ENCODE data around the gene SLC25A53.
A peak's percentile ranks its signal among the peaks of the same experiment; 100 is the strongest.

SLC25A53 gene

DNA sequence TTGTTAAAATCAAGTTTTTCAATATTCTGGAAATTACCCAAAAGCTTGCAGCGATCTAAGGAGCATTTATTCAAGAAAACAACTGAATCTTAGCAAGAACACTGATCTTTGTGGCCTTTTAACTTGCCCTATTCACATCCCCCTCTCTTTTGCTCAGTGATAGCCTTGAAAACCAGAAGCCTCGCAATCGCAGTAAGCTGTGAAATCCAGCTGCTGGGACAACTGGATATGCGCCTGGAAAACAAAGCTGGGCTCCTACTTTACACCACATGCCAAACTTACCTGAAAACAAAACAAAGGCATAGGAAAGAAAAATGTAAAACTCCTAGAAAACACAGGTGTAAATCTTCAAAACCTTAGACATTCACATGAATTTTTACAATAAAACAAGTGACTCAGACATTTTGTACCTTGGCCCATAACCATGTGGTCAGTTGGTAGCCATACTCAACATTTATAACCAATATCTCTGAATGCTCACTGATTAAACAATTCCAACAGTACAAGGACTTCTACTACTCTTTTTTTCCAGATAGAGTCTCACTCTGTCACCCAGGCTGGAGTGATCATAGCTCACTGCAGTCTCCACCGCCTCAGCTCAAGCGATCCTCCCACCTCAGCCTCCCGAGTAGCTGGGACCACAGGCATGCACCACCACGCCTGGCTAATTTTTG is 15.6 kb downstream of the SLC25A53 start:
- H3K4me1 ChIP-seq (ENCODE audit: low read length) = no peaks in the 10 kb centered on the region
- H3K79me2 ChIP-seq (ENCODE audit: low read length) = no peaks in the 10 kb centered on the region
- no peaks in the 10 kb centered on the region for H4K20me1 ChIP-seq (ENCODE audit: insufficient read depth, low read length)
- no peak overlapping the region for H3K9ac ChIP-seq (ENCODE audit: low read length)
- no peaks in the 10 kb centered on the region for H3K9me3 ChIP-seq (ENCODE audit: insufficient read depth, low read length)
- no peak overlapping the region for H3K27ac ChIP-seq (ENCODE audit: low read length)
- no peak overlapping the region for H3K4me3 ChIP-seq (ENCODE audit: low read length)
- no peak overlapping the region for H3K4me2 ChIP-seq (ENCODE audit: low read length)
- H3K36me3 ChIP-seq (replicated peaks; ENCODE audit: low read depth, low read length) = no peaks in the 10 kb centered on the region
- no peaks in the 10 kb centered on the region for H3K27me3 ChIP-seq (ENCODE audit: low read depth, low read length)
- TF ChIP-seq, protein P1, sequence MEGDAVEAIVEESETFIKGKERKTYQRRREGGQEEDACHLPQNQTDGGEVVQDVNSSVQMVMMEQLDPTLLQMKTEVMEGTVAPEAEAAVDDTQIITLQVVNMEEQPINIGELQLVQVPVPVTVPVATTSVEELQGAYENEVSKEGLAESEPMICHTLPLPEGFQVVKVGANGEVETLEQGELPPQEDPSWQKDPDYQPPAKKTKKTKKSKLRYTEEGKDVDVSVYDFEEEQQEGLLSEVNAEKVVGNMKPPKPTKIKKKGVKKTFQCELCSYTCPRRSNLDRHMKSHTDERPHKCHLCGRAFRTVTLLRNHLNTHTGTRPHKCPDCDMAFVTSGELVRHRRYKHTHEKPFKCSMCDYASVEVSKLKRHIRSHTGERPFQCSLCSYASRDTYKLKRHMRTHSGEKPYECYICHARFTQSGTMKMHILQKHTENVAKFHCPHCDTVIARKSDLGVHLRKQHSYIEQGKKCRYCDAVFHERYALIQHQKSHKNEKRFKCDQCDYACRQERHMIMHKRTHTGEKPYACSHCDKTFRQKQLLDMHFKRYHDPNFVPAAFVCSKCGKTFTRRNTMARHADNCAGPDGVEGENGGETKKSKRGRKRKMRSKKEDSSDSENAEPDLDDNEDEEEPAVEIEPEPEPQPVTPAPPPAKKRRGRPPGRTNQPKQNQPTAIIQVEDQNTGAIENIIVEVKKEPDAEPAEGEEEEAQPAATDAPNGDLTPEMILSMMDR (IDR thresholded peaks at IDR 0.05; ENCODE audit: low read depth, low read length) = no peak
- TF ChIP-seq EZH2phosphoT487 (IDR thresholded peaks at IDR 0.05; ENCODE audit: low read depth) = no peak
- H2AFZ ChIP-seq (ENCODE audit: low read depth, low read length) = no peak overlapping the region

DNA sequence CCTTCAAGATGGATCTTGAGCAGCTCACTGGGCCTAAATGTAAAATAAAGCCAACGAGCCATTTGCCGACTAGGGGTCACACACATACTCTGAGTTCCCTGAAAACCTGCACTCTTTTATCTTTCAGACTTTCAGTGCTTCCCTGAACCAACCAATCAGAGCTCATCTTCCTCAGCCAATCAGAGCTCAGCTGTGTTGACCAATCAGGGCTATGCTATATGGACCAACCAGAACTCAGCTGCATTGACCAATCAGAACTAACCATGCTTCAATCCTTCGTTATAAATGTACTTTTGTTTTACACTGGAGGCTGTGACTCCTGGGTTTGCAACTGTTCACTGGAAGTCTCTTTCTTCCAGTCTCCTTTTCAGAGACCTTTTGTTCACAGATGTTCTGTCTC is 19.3 kb downstream of the SLC25A53 start:
- Histone ChIP-seq H3K4me2 (ENCODE audit: low read length) (no peak overlapping the region), H2AFZ (ENCODE audit: low read depth, low read length) (no peak overlapping the region), H3K9me3 (ENCODE audit: insufficient read depth, low read length) (no peaks in the 10 kb centered on the region), H3K9ac (ENCODE audit: low read length) (no peak overlapping the region), H3K36me3 (replicated peaks; ENCODE audit: low read depth, low read length) (no peaks in the 10 kb centered on the region), H4K20me1 (ENCODE audit: insufficient read depth, low read length) (no peaks in the 10 kb centered on the region), H3K79me2 (ENCODE audit: low read length) (no peaks in the 10 kb centered on the region), H3K27ac (ENCODE audit: low read length) (no peak overlapping the region), H3K4me3 (ENCODE audit: low read length) (no peak overlapping the region), H3K4me1 (ENCODE audit: low read length) (peaks cover 3% of the 10 kb centered on the region; the same call in 1 of the 2 replicates), H3K27me3 (ENCODE audit: low read depth, low read length) (no peaks in the 10 kb centered on the region)
- TF ChIP-seq, protein P1 (IDR thresholded peaks at IDR 0.05; ENCODE audit: low read depth, low read length) = no peak
- no peak for TF ChIP-seq EZH2phosphoT487 (IDR thresholded peaks at IDR 0.05; ENCODE audit: low read depth)

DNA sequence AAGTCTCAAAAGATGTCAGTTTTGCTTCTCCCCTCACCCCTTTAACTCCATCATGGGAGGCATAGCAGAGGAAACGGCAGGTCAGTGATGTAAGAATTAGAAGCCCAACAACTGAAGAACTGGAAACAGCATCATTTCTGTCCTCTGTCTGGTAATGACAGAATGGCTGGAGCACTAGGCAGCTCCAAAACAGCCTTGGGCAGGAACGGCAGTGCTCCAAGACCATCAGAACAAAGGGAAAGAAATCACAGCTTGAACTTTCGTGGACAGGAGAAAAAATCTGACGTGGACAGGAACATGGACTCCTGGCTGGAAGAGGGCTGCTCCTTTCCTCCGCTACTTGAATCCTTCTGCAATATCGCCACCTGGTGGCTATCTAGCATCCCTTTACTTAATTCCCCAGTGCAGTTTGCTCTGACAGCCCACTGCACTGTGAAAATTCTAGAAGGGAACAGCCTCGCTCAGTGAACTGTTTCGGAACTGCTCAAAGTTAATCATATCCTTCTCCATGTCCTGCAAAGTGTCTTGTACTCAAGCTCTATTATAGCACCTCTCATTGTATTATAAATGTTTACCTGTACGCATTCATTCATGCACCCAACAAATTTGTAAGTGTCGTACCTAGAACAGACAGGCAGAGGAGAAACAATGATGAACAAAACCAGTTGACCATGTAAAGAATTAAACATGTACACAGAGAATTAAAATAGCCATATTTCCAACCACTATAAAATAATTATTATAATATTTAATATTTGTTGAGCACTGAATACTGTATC is 20.4 kb downstream of the SLC25A53 start:
- H3K27ac ChIP-seq (ENCODE audit: low read length) = no peak overlapping the region
- peaks cover 3% of the 10 kb centered on the region; the same call in 1 of the 2 replicates for H3K4me1 ChIP-seq (ENCODE audit: low read length)
- H3K9ac ChIP-seq (ENCODE audit: low read length) = no peak overlapping the region
- H3K4me2 ChIP-seq (ENCODE audit: low read length) = peak overlapping the region; percentile 77
- no peaks in the 10 kb centered on the region for H3K79me2 ChIP-seq (ENCODE audit: low read length)
- H3K4me3 ChIP-seq (ENCODE audit: low read length) = peak overlapping the region; percentile 56; the same call in 1 of the 2 replicates
- H4K20me1 ChIP-seq (ENCODE audit: insufficient read depth, low read length) = no peaks in the 10 kb centered on the region
- H3K27me3 ChIP-seq (ENCODE audit: low read depth, low read length) = no peaks in the 10 kb centered on the region
- no peak for TF ChIP-seq EZH2phosphoT487 (IDR thresholded peaks at IDR 0.05; ENCODE audit: low read depth)
- TF ChIP-seq, protein P1 (IDR thresholded peaks at IDR 0.05; ENCODE audit: low read depth, low read length) = peak; percentile 67
- no peaks in the 10 kb centered on the region for H3K9me3 ChIP-seq (ENCODE audit: insufficient read depth, low read length)
- H2AFZ ChIP-seq (ENCODE audit: low read depth, low read length) = 0 out of 2 replicates have a peak overlapping the region, but pooled peaks have one; percentile 54
- H3K36me3 ChIP-seq (replicated peaks; ENCODE audit: low read depth, low read length) = no peaks in the 10 kb centered on the region

DNA sequence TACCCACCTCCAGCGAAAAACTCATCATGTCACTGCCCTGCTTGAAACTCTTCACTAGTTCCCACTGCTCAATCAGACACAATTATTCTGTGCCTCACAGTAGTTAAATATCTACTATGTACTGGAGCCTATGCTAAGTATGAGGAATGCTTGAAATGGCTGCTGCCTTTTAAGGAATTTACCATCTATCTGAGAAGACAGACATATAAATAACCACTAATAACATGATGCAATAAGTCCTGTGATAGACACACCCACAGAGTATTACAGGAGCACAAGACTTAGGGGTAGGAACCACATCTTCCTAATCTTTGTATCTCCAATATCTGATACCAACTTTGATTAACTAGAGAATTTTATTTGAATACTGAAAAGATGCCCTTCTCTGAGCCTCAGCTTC is 21.1 kb downstream of the SLC25A53 start:
- H3K36me3 ChIP-seq (replicated peaks; ENCODE audit: low read depth, low read length) = no peaks in the 10 kb centered on the region
- H3K79me2 ChIP-seq (ENCODE audit: low read length) = no peaks in the 10 kb centered on the region
- H3K9ac ChIP-seq (ENCODE audit: low read length) = no peak overlapping the region
- no peaks in the 10 kb centered on the region for H4K20me1 ChIP-seq (ENCODE audit: insufficient read depth, low read length)
- no peak overlapping the region for H3K4me3 ChIP-seq (ENCODE audit: low read length)
- H3K4me2 ChIP-seq (ENCODE audit: low read length) = no peak overlapping the region
- TF ChIP-seq, protein P1 (IDR thresholded peaks at IDR 0.05; ENCODE audit: low read depth, low read length) = no peak
- TF ChIP-seq EZH2phosphoT487 (IDR thresholded peaks at IDR 0.05; ENCODE audit: low read depth) = no peak
- H3K9me3 ChIP-seq (ENCODE audit: insufficient read depth, low read length) = no peaks in the 10 kb centered on the region
- H3K27me3 ChIP-seq (ENCODE audit: low read depth, low read length) = no peaks in the 10 kb centered on the region
- H2AFZ ChIP-seq (ENCODE audit: low read depth, low read length) = no peak overlapping the region
- H3K27ac ChIP-seq (ENCODE audit: low read length) = no peak overlapping the region
- H3K4me1 ChIP-seq (ENCODE audit: low read length) = peaks cover 3% of the 10 kb centered on the region; the same call in 1 of the 2 replicates

All from OCI-LY3 (cell line).